ENCODE results near the gene IST1.
"Not testable (repeated sequence)": the region's sequence is repeated elsewhere in the genome, so short reads cannot be mapped to it uniquely, and the experiment has no call there.

IST1 gene

DNA sequence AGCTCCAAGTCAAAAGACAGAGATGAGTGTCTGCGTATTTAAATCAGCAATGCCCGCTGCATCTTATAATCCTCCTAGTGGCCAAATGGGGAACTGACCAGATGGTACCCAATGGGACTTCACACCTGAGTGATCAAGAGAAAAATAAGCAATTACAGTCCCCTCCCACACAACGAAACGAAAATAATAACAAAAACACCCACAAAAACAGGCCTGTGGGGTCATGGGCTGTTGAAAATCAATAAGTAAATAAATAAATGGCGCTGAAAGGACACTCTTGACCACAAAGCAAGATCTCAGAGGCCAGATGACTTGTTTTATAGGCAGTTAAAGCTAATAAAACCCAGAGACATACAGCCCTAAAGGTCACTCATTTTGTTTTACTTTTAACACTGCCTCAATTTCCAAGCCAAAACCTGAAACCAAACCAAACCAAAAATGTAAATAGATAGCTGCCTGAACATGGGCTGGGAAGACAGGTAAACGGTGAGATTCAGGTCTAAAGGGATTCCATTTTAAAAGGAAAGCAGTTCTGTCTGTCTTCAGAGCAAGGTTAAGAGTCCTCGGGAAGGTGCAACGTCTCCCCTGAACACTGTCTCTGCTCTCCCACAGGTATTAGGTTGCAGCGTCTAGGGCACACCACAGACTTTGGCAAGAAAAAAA, 12.7 kb upstream of the IST1 start:
- DNase-seq (ENCODE audit: low spot score), result peak; percentile 75

GRCh38 chr16:71883168-71883848, 12.0 kb upstream of the IST1 start:
- DNase-seq (ENCODE audit: low spot score), result no peak

- DNase-seq (ENCODE audit: low spot score), result peak; percentile 86
Observed at GRCh38 chr16:71883849-71884638, 11.3 kb upstream of the IST1 start, which contains the start of gene ZNF821. ZNF821 (minus strand) TSS chr16:71884182; CDS start chr16:71879946, 4,236 bp downstream.

GRCh38 chr16:71885261-71885650, 10.1 kb upstream of the IST1 start:
- DNase-seq (ENCODE audit: low spot score), result no peak

GRCh38 chr16:71889147-71889546, 6.2 kb upstream of the IST1 start:
- no peak for DNase-seq (ENCODE audit: low spot score)

- no peak for DNase-seq (ENCODE audit: low spot score)
Observed at GRCh38 chr16:71893888-71894228, 1.5 kb upstream of the IST1 start.

GRCh38 chr16:71894229-71894920, 956 bp upstream of the IST1 start:
- no peak for DNase-seq (ENCODE audit: low spot score)

DNA sequence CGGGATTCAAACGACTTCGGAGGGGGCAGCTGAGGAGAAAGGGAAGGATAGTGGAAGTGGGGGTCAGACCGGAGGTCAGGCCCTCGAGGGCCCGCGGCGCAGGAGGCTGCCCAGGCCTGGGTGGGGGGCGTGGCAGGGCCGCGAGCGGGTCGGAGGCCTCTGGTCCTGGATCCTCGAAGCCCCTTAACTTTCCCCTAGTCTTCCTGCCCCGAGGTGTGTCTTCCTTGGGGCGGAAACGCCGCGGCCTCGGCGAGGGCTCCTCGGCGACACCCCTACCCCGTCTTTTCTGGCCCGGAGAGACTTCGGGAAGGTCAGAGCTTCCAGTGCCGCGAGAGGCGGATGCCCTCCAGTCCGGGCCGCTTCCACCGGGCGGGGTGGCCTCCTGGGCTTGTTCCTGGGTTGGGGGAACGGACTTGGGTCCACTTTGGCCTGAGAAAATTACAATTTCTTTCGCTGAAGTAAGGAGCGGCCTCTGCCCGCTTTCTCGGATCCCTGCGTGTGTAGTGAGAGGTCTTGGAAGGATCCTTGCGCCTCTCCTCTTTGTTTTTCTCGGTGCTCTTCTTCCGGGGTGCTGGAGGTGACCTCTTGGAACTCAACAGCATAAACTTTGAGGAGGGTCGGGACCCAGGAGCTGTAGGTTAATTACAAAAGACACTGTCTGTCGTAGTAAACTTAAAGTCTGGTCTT, 491 bp downstream of the IST1 start:
- peak; percentile 28 for DNase-seq (ENCODE audit: low spot score)

DNA sequence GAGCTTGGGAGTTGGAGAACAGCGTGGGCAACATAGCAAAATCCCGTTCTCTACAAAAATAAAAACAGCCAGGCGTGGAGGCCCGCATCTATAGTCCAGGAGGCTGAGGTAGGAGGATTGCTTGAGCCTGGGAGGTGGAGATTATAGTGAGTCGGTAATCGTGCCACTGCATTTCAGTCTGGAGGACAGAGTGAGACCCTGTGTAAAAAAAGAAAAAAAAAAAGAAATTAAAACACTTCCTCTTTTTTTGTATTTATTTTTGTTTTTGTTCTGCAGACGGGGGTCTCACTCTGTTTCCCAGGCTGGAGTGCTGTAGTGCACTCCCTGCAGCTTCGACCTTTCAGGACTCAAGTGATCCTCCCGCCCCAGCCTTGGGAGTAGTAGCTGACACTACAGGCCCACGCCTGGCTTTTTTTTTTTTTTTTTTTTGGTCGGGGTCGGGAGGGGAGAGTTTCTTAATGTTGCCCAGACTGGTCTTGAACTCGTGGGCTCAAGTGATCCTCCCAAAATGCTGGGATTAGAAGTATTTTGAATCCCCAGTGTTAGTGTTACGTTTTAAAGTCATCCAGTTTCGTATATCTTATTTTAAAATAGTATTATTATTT, 1.5 kb downstream of the IST1 start:
- no peak for DNase-seq (ENCODE audit: low spot score)

DNA sequence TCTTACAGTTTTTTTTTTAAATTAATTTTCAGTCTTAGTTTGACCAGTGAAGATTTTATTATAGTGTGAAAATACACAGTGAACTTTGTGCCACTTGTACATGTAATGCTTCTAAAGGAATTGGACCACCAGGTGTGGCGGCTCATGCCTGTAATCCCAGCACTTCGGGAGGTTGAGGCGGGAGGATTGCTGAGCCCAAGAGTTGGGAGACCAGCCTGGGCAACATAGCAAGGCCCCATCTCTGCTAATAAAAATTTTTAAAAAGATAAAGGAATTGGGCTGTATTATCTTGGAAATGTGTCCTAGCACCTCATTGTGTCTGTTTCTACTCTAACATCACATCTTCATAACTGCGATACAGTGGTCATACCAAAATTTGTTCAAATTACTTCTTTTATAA, 3.8 kb downstream of the IST1 start:
- no peak for DNase-seq (ENCODE audit: low spot score)

DNA sequence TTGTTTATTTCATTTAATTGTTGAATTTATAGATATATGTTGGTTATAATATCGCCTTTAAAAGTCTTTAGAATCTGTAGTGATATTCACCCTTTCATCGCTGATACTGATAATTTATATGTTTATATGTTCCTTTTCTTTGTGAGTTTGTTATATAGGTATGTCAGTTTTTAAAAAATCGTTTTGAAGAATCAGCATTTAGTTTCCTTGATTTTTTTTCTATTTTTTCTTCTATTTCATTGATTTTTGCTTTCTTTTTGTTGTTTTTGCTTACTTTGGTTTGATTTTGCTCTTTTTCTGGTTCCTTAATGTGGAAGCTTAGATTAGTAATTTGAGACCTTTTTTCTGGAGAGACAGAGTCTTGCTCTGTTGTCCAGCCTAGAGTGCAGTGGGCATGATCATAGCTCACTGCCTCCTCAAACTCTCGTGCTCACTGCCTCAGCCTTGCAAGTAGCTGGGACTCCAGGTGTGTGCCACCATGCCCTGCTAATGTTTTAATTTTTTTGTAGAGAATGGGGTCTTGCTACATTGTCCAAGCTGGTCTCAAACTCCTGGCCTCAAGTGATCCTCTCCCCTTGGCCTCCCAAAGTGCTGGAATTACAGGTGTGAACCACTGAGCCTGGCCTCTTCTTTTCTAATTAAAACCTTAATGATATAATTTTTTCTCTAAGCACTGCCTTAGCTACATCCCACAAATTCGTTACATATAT, 7.5 kb downstream of the IST1 start:
- no peak for DNase-seq (ENCODE audit: low spot score)

GRCh38 chr16:71903608-71904007, 8.3 kb downstream of the IST1 start:
- DNase-seq (ENCODE audit: low spot score), result no peak

DNA sequence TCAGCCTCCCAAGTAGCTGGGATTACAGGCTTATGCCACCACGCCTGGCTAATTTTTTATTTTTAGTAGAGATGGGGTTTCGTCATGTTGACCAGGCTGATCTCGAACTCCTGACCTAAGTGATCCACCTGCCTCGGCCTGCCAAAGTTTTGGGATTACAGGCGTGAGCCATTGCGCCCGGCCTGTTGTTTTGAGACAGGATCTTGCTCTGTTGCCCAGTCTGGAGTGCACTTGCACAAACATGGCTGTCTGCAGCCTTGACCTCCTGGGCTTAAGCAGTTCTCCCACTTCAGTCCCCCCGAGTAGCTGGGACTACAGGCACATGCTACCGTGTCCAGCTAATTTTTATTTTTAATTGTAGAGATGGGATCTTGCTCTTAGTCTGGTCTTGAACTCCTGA, 8.9 kb downstream of the IST1 start:
- DNase-seq (ENCODE audit: low spot score), result no peak

DNA sequence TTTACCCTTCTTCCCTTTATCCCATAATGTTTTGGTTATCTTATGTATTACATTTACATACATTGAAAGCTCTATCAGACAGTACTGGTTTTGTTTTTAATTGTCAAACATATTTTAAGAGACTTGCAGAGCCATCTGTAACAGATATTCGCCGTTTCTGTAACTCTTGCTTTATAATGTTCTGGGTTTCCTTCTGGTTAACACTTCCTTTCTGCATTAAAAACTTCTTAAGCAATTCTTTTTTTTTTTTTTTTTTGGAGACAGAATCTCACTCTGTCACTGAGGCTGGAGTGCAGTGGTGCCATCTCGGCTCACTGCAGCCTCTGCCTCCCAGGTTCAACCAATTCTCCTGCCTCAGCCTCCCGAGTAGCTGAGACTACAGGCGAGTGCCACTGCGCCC, 10.4 kb downstream of the IST1 start:
- not testable (repeated sequence) for DNase-seq (ENCODE audit: low spot score)

DNA sequence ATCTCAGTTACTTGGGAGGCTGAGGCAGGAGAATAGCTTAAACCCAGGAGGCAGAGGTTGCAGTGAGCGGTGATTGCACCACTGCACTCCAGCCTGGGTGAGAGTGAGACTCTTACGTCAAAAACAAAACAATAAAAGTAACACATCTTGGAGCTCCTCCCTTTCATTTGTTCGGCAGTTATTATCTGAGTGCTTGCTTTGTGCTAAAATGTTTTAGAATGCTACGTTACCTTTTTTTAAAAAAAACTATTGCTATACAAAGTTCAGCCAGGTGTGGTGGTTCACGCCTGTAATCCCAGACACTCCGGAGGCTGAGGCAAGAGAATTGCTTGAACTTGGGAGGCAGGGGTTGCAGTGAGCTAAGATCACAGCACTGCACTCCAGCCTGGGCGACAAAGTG, 15.8 kb downstream of the IST1 start:
- no peak for DNase-seq (ENCODE audit: low spot score)

GRCh38 chr16:71912534-71913275, 17.4 kb downstream of the IST1 start:
- no peak for DNase-seq (ENCODE audit: low spot score)

DNA sequence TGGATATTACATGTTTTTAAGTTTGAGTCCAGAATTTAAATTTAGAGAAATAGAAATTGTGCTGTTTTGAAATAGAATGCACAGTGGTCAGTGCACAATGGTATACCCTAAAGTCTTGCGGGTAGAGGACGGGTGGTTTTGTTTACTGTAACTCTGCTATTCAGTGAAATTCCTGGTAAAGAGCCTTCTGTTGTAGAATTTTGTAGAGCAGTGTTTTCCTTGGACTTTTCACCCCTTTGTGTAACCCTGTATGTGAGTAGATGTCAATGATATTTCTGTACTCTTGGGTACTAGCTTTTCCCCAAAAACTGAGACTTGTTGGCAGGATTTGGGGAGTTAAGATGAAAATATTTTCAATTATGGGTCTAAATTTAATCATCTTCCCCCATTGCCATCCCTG, 19.5 kb downstream of the IST1 start:
- DNase-seq (ENCODE audit: low spot score), result no peak

DNA sequence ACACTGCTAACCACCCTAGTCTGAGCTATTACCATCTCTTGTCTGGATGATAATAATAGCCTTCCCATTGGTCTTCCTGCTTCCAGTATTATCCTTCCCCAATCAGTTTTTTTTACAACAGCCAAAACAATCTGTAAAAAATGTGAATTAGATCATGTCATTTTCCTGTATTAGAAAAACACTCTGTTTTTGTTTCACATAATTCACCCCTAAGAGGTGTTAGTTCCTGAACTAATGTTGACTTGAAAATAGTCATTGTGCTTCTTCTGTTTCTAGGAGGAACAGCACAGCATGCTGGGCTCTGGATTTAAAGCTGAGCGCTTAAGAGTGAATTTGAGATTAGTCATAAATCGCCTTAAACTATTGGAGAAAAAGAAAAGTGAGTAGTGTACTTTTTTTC, 20.0 kb downstream of the IST1 start:
- no peak for DNase-seq (ENCODE audit: low spot score)

- DNase-seq (ENCODE audit: low spot score), result no peak
Observed at GRCh38 chr16:71916397-71916920, 21.1 kb downstream of the IST1 start.

DNA sequence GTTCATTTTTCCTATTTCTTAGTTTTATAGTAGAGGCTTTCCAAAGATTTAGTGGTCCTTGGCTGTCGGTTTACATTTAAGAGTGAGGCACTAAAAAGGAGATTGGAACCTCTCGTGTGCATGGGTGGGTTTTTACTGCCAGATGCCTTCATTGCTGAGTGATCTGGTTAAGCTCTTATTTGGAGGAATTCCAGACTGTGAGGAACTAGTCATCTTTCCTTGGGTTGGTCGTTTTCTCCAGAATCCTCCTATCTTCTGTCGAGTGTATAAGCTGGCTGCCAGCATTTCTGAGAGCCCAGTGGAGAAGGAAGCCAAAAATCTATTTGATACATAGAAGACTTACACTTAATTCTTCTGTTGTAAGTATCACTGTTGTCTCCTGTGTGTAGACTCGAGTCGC, 22.6 kb downstream of the IST1 start:
- DNase-seq (ENCODE audit: low spot score), result peak; percentile 73

All from AG08395 (cell line).